SK-N-SH treated with all-trans-retinoic acid at 6 μM for 48 hours (cell line): Measurements from ENCODE around the gene MXD4.

ENCODE experiments used
- ZFP30 ChIP-seq: fragments of 450-650 bp; formaldehyde crosslinking; IDR thresholded peaks from 2 replicates; pipeline ENCODE4 v1.5.0; 2022; ENCODE audit warnings: mild to moderate bottlenecking, moderate library complexity
- ZNF565 ChIP-seq: fragments of 450-650 bp; formaldehyde crosslinking; conservative IDR thresholded peaks from 2 replicates; pipeline ENCODE4 v1.5.0; 2020; ENCODE audit warnings: low read depth, mild to moderate bottlenecking, moderate library complexity
- ZNF8 ChIP-seq: fragments of 450-650 bp; formaldehyde crosslinking; IDR thresholded peaks from 2 replicates; pipeline ENCODE4 v1.5.0; 2020; ENCODE audit warnings: mild to moderate bottlenecking, moderate library complexity

DNA sequence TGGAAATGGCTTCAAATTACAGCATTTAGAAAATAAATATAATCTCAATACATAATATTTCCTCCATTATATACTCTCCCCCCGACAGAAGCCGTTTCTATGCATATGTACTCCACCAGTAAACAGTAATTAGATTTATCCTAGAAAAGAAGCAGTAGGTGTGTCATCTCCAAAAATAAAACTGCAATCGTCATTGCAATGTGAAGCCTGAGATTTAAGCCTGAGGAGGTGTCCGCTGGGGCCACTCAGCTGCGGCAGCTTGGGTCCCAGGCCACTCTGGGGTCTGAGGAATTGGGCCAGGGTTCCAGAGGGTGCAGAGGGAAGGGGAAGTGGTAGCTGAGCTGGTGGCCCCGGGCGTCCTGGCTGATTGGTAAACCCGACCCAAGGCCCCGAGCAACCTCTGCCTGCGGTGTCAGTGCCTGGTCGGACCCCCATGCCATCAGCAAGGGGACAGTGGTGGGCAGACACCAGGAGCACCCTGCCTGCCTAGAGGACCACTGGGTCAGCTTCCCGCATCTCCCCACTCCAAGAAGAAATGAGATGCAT, 7.8 kb upstream of the MXD4 start:
- TF ChIP-seq ZNF8 (no peak), ZFP30 (CRISPR knock-in tag) (no peak), ZNF565 (no peak)
